HG02852 (cell line): ENCODE data around the gene ANGEL1.

ENCODE experiments used
- ATAC-seq: cut with Tn5 transposase; IDR thresholded peaks from one replicate; pipeline ENCODE4 v1.9.1; 2021; ENCODE audit warnings: mild to moderate bottlenecking, moderate library complexity; ENCODE audit not compliant: unreplicated experiment

ANGEL1 gene

DNA sequence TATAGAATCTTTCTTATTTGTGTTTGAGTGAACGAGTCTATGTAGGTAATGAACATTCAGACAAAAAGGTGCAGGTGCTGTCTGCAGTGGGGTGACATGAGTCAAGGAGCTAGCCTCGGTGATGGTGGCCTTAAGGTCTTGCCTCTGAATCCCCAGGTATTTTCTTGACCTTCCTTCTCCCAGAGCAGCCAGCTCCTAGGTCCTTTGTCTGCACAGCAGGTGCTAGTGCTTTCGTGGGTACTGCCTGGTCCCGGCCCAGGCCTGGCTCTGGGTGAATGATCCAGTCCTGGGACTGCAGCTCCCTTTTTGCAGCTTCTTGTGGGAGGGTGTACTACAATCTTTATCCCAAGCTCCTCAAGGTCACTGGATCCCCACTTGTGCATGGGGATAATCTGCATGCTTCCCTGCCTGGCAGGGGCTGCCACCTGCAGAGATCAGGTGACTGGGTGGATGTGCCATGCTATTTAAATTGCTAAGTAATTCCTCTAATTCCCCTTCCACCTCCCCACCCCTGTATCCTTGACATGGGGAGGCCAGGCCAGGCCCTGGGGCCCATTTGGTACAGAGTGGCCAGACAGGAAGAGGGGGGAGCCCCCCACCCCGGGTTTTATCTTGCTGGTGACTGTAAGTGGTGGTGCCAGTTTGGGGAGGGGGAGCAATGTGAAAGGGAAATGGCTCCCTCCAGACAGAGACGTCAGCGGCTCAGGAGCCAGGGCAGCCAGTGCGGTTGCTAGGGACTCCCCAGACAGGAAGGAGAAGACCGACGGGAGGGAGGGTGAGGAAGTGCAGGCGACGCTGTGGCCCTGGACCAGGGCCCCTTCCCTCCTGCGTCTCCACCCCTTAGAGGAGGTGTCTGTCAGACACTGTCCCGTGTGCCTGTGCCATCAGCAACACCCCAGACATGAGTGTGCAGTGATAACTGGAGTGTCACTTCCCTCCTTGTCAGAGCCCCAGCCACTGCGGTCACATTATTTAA, 44.7 kb downstream of the ANGEL1 start:
- ATAC-seq, result peak; percentile 87

DNA sequence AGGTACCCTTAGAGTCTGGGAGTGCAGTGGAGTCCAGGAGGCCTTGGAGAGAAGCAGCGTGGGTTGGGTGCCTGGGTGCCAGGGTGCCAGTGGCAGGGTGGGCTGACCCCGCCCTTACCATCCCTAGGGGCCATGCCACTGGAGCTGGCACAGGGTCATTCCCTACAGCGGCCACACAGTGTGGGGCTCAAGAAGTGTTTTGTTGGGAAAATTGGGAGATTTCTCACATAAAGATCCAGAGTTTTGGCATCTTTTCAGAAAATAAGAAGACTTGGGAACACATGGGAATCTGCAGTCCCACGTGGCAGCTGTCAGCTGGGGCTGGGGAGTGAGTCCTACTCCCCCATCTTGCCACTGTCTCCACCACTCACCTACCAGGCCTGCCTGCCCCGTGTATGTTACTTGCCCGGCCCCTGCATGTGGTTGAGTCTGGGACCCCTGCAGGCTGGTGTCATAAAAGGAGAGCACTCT, 47.2 kb downstream of the ANGEL1 start:
- no peak for ATAC-seq

DNA sequence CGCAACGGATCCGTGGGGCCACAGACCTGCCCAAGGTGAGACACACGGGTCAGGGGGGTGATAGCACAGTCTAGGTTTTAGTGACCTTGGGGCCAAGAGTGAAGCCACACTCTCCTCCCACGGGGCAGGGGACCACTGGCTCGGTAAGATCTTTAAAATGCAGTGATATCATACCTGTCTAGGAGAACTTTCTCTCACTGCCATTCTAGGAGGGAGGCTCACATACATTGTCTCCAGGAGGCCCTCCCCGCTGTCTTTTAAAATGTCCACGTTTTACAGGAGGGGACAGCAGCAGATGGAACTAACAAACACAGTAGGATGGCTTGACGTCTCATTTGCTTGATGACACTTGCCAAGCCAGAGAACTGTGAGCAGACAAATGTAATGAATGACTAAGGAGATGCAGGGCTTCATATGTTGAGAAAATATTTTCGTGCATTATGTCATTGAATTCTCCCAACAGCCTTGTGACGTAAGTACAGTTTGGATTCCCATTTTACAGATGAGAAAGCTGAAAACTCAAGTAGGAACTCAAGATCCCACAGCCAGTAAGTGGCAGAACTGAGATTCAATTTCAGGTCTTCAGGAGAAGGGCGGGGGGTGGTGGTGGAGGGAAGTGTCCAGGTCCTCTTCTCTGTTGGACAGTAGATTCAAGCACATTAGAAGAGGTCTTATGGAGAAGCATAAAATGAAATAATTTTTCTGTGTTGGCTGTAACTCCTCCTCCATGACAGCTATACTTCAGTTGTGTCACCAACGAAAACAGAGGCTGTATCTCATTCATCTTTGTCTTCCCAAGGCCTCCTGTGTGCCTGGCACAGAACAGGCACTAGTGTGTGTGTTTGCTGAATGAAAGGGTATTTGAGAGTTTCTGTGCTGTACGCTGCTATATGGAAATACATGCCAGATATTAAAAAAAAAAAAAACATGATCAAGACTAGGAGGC, 49.3 kb downstream of the ANGEL1 start:
- ATAC-seq, result no peak

DNA sequence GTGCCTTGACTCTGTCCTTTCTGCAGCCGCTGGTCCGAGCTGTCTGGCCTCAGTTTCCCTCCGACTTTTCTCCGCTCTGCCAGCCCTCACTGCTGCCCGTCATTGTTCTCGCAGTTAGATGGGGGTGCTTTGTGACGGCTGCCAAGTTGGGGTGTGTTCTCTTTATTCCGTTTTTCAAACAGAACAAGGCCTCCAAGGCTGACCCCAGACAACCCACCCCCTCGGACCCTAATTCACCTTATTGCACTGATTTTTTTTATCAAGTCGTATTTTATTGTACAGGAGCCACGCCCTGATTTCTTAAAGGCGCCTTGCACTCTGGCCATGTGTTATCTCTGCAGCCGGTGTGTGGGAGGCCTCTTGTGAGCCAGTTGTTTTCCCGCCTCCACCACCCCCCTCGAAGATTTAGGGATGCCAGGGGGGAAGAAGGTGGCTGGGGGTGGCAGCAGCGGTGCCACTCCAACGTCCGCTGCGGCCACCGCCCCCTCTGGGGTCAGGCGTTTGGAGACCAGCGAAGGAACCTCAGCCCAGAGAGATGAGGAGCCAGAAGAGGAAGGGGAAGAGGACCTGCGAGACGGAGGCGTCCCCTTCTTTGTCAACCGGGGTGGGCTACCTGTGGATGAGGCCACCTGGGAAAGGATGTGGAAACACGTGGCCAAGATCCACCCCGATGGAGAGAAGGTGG, 50.1 kb downstream of the ANGEL1 start:
- ATAC-seq, result no peak

DNA sequence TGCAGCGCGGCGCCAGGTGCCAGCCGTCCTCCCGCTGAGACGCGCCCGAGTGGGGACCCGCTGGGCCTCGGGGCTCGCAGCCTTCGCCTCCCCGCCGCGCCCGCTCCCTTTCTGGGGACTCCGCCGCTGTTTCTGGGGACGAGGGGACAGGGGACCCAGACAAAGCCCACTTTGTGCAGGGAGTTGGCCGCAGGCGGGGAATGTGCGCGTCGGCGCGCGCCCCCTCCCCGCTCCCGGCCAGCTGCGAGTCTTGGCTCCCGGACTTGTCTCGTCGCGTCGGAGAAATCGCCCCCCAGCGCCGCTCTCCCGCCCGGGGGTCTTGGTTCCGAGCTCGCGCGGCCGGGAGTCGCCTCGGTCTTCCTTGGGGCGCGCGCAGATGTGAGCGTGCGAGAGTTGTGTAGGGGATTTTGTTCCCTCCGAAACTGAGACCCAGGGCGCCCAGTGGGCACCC, 50.7 kb downstream of the ANGEL1 start:
- ATAC-seq, result peak; percentile 3

DNA sequence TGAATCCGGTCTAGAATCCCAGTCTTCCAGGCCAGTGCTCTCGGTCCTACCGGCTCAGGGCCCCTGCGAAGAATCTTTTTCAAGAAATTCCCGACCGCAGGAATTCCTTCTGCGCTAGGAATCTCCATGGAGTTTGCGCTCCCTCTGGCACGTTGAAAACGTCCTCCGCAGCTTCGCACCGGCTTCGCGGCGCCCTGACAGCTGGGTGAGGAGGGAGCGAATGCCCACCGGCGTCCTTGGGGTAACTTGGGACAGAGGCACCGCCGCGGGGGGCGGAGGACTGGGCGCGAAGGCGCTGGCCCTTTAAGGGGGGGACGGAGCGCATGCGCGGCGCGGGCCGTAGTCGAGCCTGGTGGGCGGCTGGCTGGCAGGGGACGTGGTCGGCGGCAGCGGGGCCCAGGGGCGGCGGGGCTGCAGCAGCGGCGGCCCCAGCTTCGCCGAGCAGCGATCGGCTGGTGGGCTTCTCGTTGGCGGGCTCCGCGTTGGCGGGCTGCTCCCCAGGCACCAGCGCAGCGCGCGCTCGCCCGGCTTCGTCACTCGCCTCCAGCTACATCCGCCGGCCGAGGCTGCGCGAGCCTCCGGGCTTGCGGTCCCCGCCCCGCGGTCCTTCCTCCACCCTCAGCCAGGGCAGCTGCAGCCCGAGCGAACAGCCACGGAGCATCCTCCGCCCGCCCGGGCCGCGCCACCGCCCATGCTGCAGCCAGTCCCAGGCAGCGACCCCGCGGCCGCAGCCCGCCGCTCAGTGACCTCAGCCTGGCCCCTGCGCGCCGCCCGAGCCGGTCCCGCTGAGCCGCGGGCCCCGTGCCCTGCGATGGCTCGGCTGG, 51.3 kb downstream of the ANGEL1 start, which contains the start of gene VASH1:
Gene VASH1 (plus strand): TSS at position 333 of the 824 bp plus-strand sequence. CDS start 1,354 bp downstream, outside the sequence.
- ATAC-seq, result peak; percentile 76

DNA sequence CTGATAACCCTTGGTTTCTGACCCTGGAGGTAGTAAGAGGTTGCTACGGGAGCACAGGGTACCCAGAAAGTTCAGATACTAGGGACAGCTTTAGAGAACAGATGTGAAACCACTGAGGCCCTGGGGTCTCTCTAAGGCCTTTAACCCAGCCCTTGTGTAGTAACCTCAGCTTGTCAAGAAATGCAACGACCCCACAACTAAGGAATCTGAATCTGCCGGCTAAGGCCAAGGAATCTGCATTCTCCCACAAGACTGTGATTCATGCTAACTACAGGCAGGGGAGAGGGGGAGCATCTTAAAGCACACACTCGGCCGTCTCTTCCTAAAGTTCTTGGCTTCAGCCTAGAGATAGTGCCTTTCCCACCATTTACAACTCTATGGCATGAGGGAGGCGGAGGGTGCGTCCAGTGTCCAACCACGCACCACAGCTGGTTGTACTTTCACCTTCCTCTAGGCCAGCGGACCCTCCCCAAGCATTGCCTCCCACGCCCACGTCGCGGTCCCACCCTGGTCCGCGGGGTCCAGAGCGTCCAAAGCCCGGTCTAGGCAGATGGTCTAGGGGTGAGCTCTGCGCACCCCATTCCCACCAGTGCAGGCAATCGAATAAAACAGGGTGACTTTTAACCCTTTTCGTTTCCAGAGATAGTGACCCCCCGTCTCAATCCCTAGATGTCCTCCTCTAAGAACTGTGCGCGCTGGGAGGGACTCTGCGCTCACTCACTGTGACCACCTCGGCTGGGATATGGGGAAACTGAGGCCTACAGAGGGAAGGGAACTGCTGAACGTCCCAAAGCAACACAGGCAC, 52.1 kb downstream of the ANGEL1 start:
- no peak for ATAC-seq

DNA sequence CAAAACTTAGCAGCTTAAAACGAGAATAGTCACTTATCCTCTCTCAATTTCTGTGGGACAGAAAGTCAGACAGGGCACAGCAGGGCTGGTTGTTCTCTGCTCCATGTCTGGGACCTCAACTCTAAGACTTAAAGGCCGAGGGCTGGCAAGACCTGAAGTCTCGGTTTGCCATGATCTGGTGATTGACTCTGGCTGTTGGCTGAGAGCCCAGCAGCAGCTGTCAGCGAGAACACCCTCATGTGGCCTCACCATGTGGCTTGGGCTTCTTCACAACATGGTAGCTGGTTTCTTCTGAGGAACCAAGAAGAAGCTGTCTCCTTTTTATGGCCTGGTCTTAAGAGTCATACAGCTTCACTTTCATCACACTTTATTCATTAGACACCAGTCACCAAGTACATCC, 53.1 kb downstream of the ANGEL1 start:
- ATAC-seq, result no peak

DNA sequence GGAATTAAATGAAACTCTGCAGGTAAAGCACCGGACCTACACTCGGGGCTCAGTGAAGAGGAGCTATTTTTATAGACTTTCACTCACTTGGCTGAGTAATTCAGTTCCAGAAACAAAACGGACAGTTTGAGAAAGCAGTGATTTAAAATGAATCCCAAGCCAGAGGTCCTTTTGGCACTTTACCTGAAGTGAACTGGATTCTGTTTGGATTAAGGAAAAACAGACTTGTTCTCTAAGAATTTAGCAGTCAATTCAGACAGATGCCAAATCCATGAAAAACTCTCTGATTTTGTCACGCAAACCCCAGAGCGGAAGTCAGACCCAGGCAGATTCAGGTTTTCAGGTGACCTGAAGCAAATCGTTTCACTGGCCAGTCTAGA, 56.3 kb downstream of the ANGEL1 start:
- no peak for ATAC-seq

DNA sequence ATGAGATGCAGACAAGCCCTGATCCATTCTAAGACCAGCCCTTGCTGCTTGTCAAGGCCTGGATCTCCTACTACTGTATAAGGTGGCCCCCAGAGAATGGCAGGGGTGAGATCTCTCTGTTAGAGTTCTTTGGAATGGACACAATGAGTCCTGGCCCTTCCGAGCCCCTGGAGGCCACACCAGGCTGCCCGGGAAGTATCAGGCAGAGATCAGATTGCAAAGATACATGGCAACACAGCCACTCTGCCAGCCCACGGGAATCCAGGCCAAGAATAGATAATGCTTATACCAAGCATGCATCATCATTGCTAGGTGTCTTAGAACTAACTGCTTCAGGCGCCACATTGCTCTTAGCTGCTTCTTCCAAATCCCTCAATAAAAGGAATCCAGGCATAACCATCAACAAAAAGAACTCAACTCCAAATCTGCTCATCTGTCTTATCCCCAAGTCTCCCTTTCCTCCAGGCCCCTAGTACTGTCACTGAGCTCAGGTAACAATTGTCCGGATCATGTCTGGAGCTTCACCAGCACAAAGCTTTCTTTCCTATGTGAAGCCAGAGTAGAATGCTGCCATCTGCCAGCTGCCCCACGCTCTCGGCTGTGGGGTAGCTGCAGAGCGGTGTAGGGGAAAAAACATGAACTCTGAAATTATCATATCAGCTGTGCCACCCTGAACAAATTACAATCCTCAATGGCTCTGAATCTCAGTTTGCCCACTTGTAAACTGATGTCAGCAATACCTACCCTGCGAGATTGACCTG, 56.9 kb downstream of the ANGEL1 start:
- ATAC-seq, result no peak

DNA sequence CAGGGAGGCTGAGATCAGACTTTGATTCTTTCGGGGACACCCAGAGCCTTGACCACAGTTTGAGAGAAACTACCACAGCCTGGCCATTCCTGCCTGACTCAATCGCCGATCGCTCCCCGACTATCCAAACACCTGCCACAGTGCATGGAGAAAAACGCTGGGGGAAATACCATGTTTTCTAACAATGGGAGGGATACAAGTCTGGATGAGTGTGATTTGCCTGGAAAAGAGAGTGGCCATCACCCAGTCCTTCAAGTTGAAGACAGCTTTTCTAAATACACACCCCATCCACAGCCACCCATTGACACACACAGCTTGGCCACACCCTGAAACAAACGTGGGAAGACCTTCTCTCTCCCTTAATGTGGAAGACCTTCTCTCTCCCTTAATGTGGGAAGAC, 58.1 kb downstream of the ANGEL1 start:
- ATAC-seq, result no peak

DNA sequence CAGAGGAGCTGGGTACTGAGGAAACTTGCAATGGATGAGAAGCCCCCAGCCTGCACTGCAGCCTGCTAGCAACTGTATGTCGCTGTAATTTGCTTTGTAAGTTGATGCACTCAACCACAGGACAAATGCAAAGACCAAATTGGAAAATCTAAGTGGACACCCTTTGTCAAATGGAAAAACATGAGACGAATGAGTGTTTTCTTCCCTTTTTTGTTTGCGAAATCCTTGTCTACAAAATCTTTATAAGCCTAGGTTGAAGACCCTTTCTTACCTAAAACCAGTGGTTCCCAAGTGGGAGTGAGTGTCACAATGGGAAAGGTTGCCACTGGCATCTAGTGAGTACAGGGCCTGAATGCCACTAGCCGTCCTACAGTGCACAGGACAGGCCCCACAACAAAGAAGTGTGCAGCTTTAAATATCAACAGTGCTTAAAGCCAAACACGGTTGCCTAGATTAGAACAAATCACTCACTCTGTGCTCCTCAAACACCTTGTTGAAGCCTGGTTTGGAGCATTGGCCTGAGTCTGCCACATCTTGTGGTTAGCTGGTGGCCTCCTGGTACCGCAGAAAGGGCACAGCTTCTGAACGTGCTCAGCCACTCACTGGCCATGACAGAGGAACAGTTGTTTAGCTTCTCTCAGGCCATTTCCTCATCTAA, 59.0 kb downstream of the ANGEL1 start:
- no peak for ATAC-seq

DNA sequence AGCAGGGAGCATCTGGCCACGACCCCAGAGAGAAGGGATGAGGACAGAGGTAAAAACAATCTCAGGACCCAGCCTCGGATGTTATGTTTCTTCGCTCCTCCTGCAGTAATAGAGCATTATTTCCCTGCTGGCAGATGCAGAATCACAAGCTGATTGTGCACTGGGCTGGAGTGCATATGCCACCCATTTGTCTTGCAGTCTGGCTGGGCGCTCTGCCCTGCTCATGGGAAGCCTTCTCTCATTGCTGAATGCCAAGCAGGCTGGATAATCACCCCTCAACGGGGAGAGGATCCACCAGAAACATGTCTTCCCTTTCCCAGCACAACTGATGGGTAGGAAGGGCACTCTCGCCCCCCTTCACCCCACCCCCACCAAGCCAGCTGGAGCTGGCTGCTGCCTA, 59.9 kb downstream of the ANGEL1 start:
- ATAC-seq, result no peak

DNA sequence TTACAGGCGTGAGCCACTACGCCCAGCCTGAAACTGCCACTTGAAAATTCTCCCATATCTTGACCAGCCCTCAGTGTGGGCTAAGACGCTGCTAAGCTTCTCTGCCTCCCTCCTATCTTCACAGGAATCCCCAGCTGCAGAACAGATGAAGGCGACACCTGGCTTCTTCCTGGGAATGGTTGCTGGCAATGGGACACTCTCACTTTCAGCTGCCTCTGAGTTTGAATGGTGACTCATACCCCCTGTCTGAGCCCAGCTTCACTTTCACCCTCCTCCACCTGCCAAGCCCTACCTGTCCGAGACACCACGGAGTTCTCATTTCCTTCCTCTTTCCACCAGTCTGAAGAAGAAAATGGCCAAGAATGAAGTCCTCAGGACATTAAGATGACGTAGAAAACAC, 69.7 kb downstream of the ANGEL1 start:
- ATAC-seq, result no peak

DNA sequence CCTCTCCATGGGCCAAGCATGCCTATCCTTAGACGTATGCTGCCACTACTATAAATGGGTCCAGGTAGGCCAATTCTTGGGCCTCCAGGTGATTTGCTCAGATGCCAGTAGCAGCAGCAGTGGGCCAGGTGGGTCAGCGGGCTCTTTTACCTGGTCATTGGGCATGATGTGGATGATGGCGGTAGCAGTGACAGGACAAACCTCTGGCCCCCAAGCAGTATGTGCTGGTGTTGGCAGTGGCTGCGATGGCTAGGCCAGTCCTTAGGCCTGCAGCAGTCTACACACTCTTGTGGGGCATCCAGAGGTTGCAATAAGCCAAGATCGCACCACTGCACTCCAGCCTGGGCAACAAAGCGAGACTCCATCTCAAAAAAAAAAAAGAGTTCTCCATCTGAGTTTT, 70.5 kb downstream of the ANGEL1 start:
- ATAC-seq, result no peak

DNA sequence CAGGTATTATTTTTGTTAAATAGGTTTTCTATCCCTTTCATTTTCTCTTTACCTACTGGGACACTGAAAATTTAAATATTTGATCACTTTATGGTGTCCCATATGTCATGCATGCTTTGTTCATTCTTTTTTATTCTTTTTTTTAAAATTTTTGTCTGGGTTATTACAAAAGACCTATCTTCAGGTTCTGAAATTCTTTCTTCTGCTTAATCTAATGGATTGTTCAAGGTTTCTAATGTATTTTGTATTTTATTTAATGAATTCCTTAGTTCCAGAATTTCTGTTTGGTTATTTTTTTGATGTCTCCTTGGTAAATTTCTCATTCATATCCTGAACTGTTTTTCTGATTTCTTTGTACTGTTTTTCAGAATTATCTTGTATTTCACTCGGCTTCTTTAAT, 71.6 kb downstream of the ANGEL1 start:
- no peak for ATAC-seq
